OCI-LY1 (cell line): ENCODE measurements around the gene CKAP2L.

Experiments
- CTCF ChIP-seq: fragments of 200-600 bp; sonication (generic), shearing (Covaris generic); IDR thresholded peaks from 2 replicates; pipeline ENCODE4 v1.5.1; 2017; ENCODE audit warnings: mild to moderate bottlenecking, antibody characterized with exemption, low read length, moderate library complexity, mixed read lengths
- EZH2 ChIP-seq: fragments of 200-600 bp; sonication (generic), shearing (Covaris generic); IDR thresholded peaks from 2 replicates; pipeline ENCODE4 v1.8.0; 2017; ENCODE audit warnings: borderline replicate concordance, mixed run types, mild to moderate bottlenecking, antibody characterized with exemption, low read length, moderate library complexity, mixed read lengths

GRCh38 chr2:112791019-112791418 lies 26.6 kb upstream of the CKAP2L start:
- no peak for TF ChIP-seq CTCF
- no peak for TF ChIP-seq EZH2
